WTC11 (cell line): ENCODE data around the gene ZNHIT3. TPM values are rescaled to one million over a fixed set of nuclear protein-coding genes. Genes with fewer than 3 reads are reported as not detected.

Experiments
- ATAC-seq: fragments of 200-7000 bp; cut with Tn5 transposase; 2 replicates; pipeline ENCODE4 v1.10.0; 2021; ENCODE audit warnings: mild to moderate bottlenecking, moderate library complexity
- CTCF ChIA-PET: fragments of 300-600 bp; sonication (Branson Sonifier 250); formaldehyde crosslinking; loops from one replicate; lab custom pipeline; 2021; ENCODE audit warnings: antibody characterized with exemption; lab: Charles Lee
- POLR2A ChIA-PET: fragments of 350-600 bp; sonication (Branson Sonifier 250); formaldehyde crosslinking; loops from one replicate; lab custom pipeline; 2021; ENCODE audit warnings: antibody characterized with exemption; lab: Charles Lee
- DNase-seq: peaks from one replicate; pipeline ENCODE4 v3.0.0; 2021; ENCODE audit warnings: low spot score
- H3K27ac Mint-ChIP-seq: 2 replicates; pipeline ENCODE4 v1.8.0; 2021; ENCODE audit warnings: mixed read lengths
- H3K27me3 Mint-ChIP-seq: 2 replicates; pipeline ENCODE4 v1.8.0; 2021; ENCODE audit warnings: low read depth, mild to moderate bottlenecking, moderate library complexity, mixed read lengths
- H3K36me3 Mint-ChIP-seq: 2 replicates; pipeline ENCODE4 v1.8.0; 2021; ENCODE audit warnings: mixed read lengths
- H3K4me1 Mint-ChIP-seq: 2 replicates; pipeline ENCODE4 v1.8.0; 2022; ENCODE audit warnings: mixed read lengths
- H3K4me3 Mint-ChIP-seq: 2 replicates; pipeline ENCODE4 v1.8.0; 2021; ENCODE audit warnings: mild to moderate bottlenecking, moderate library complexity, mixed read lengths
- H3K9me3 Mint-ChIP-seq: 2 replicates; pipeline ENCODE4 v1.8.0; 2021; ENCODE audit warnings: mixed read lengths
- ARID4B ChIP-seq: sonication (generic); formaldehyde crosslinking; IDR thresholded peaks from 2 replicates; pipeline ENCODE4 v1.8.0; 2023; ENCODE audit warnings: missing genetic modification reagents, mild to moderate bottlenecking, borderline replicate concordance
- ELF4 ChIP-seq: sonication (generic); formaldehyde crosslinking; IDR thresholded peaks from 2 replicates; pipeline ENCODE4 v1.8.1; 2022; ENCODE audit warnings: low read depth, mild to moderate bottlenecking, moderate library complexity, missing genetic modification reagents
- FOXJ3 ChIP-seq: sonication (generic); formaldehyde crosslinking; IDR thresholded peaks from 2 replicates; pipeline ENCODE4 v1.9.0; 2021; ENCODE audit warnings: missing genetic modification reagents, mild to moderate bottlenecking, borderline replicate concordance
- FOXK1 ChIP-seq: sonication (generic); formaldehyde crosslinking; IDR thresholded peaks from 2 replicates; pipeline ENCODE4 v1.8.0; 2022; ENCODE audit warnings: mild to moderate bottlenecking, moderate library complexity, missing genetic modification reagents
- GRHL2 ChIP-seq: fragments of 250-450 bp; sonication (Bioruptor Pico); IDR thresholded peaks from 2 replicates; pipeline ENCODE4 v1.8.0; 2022; ENCODE audit warnings: mild to moderate bottlenecking, moderate library complexity; ENCODE audit not compliant: insufficient replicate concordance, severe bottlenecking
- HMGA2 ChIP-seq: fragments of 250-450 bp; sonication (Bioruptor Pico); IDR thresholded peaks from 2 replicates; pipeline ENCODE4 v1.4.0; 2021; ENCODE audit warnings: mild to moderate bottlenecking, moderate library complexity
- JUN ChIP-seq: sonication (generic); formaldehyde crosslinking; IDR thresholded peaks from 2 replicates; pipeline ENCODE4 v1.8.0; 2023; ENCODE audit warnings: mild to moderate bottlenecking, missing genetic modification reagents
- KAT7 ChIP-seq: sonication (generic); formaldehyde crosslinking; IDR thresholded peaks from 2 replicates; pipeline ENCODE4 v1.8.1; 2023; ENCODE audit warnings: missing genetic modification reagents, mild to moderate bottlenecking, borderline replicate concordance
- MYBL2 ChIP-seq: sonication (generic); formaldehyde crosslinking; IDR thresholded peaks from 2 replicates; pipeline ENCODE4 v1.8.1; 2023; ENCODE audit warnings: mild to moderate bottlenecking, moderate library complexity, missing genetic modification reagents
- RELA ChIP-seq: sonication (generic); formaldehyde crosslinking; IDR thresholded peaks from 2 replicates; pipeline ENCODE4 v1.8.1; 2022; ENCODE audit warnings: missing genetic modification reagents, mild to moderate bottlenecking, borderline replicate concordance
- ZBTB21 ChIP-seq: sonication (generic); formaldehyde crosslinking; IDR thresholded peaks from 2 replicates; pipeline ENCODE4 v1.8.1; 2023; ENCODE audit warnings: mild to moderate bottlenecking, missing genetic modification reagents, borderline replicate concordance
- ZNF219 ChIP-seq: sonication (generic); formaldehyde crosslinking; IDR thresholded peaks from 2 replicates; pipeline ENCODE4 v1.8.0; 2023; ENCODE audit warnings: missing genetic modification reagents, mild to moderate bottlenecking, borderline replicate concordance
- ZNF263 ChIP-seq: sonication (generic); formaldehyde crosslinking; IDR thresholded peaks from 2 replicates; pipeline ENCODE4 v1.8.1; 2022; ENCODE audit warnings: low read depth, mild to moderate bottlenecking, moderate library complexity, missing genetic modification reagents
- ZNF396 ChIP-seq: fragments of 250-450 bp; sonication (Bioruptor Pico); IDR thresholded peaks from 2 replicates; pipeline ENCODE4 v1.8.0; 2021; ENCODE audit warnings: mild to moderate bottlenecking, moderate library complexity, borderline replicate concordance
- ZNF423 ChIP-seq: fragments of 250-450 bp; sonication (Bioruptor Pico); IDR thresholded peaks from 2 replicates; pipeline ENCODE4 v2.1.2; 2022; ENCODE audit warnings: mild to moderate bottlenecking, moderate library complexity
- ZNF671 ChIP-seq: fragments of 250-450 bp; sonication (Bioruptor Pico); IDR thresholded peaks from 2 replicates; pipeline ENCODE4 v1.8.0; 2021; ENCODE audit warnings: mild to moderate bottlenecking
- total RNA-seq: library from RNA; stranded (reverse); gene quantifications from 3 replicates; pipeline ENCODE4 v1.2.3, GENCODE V29; 2021
- TF ChIP-seq, protein P1 (sequence below): sonication (generic); formaldehyde crosslinking; IDR thresholded peaks from 2 replicates; pipeline ENCODE4 v1.8.0; 2022; ENCODE audit warnings: mild to moderate bottlenecking, missing genetic modification reagents
- TF ChIP-seq, protein P2 (sequence below): sonication (generic); formaldehyde crosslinking; IDR thresholded peaks from 2 replicates; pipeline ENCODE4 v1.8.1; 2022; ENCODE audit warnings: low read depth, missing genetic modification reagents, borderline replicate concordance
- TF ChIP-seq, protein P3 (sequence below): sonication (generic); formaldehyde crosslinking; IDR thresholded peaks from 2 replicates; pipeline ENCODE4 v1.8.1; 2023; ENCODE audit warnings: mild to moderate bottlenecking, missing genetic modification reagents

ZNHIT3 gene
- total RNA-seq, 1 experiment from 2014 or later: 47.0 TPM

- CTCF ChIA-PET: interaction anchor here (2.9 kb wide), 1 partner anchor 18 kb away, joined by 12 read pairs; the partner anchor contains the start of genes MYO19 and PIGW
- POLR2A ChIA-PET: interaction anchor here (1.1 kb wide), 1 partner anchor 14 kb away, joined by 5 read pairs; no protein-coding TSS in a partner anchor
- TF ChIP-seq JUN (CRISPR knock-in tag) (no peak), KAT7 (CRISPR knock-in tag) (no peak), ZNF396 (no peak), ZNF219 (CRISPR knock-in tag) (no peak), ARID4B (CRISPR knock-in tag) (no peak), ZNF671 (CRISPR knock-in tag) (no peak), FOXK1 (CRISPR knock-in tag) (no peak), ZNF423 (no peak), GRHL2 (CRISPR knock-in tag) (no peak), ELF4 (CRISPR knock-in tag) (no peak), ZNF263 (CRISPR knock-in tag) (no peak), RELA (CRISPR knock-in tag) (no peak), FOXJ3 (CRISPR knock-in tag) (no peak), MYBL2 (CRISPR knock-in tag) (no peak), HMGA2 (CRISPR knock-in tag) (no peak), ZBTB21 (CRISPR knock-in tag) (no peak)
- TF ChIP-seq, protein P1, sequence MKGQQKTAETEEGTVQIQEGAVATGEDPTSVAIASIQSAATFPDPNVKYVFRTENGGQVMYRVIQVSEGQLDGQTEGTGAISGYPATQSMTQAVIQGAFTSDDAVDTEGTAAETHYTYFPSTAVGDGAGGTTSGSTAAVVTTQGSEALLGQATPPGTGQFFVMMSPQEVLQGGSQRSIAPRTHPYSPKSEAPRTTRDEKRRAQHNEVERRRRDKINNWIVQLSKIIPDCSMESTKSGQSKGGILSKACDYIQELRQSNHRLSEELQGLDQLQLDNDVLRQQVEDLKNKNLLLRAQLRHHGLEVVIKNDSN (CRISPR knock-in tag): no peak
- TF ChIP-seq, protein P2, sequence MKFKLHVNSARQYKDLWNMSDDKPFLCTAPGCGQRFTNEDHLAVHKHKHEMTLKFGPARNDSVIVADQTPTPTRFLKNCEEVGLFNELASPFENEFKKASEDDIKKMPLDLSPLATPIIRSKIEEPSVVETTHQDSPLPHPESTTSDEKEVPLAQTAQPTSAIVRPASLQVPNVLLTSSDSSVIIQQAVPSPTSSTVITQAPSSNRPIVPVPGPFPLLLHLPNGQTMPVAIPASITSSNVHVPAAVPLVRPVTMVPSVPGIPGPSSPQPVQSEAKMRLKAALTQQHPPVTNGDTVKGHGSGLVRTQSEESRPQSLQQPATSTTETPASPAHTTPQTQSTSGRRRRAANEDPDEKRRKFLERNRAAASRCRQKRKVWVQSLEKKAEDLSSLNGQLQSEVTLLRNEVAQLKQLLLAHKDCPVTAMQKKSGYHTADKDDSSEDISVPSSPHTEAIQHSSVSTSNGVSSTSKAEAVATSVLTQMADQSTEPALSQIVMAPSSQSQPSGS: no peak
- TF ChIP-seq, protein P3, sequence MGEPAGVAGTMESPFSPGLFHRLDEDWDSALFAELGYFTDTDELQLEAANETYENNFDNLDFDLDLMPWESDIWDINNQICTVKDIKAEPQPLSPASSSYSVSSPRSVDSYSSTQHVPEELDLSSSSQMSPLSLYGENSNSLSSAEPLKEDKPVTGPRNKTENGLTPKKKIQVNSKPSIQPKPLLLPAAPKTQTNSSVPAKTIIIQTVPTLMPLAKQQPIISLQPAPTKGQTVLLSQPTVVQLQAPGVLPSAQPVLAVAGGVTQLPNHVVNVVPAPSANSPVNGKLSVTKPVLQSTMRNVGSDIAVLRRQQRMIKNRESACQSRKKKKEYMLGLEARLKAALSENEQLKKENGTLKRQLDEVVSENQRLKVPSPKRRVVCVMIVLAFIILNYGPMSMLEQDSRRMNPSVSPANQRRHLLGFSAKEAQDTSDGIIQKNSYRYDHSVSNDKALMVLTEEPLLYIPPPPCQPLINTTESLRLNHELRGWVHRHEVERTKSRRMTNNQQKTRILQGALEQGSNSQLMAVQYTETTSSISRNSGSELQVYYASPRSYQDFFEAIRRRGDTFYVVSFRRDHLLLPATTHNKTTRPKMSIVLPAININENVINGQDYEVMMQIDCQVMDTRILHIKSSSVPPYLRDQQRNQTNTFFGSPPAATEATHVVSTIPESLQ (CRISPR knock-in tag): no peak
- TF ChIP-seq, all 79 proteins: peak for 0
- no peaks in the 10 kb centered on the region for H3K9me3 Mint-ChIP-seq
- no peaks in the 10 kb centered on the region for H3K4me1 Mint-ChIP-seq
- no peak overlapping the region for H3K27ac Mint-ChIP-seq
- no peaks in the 10 kb centered on the region for H3K27me3 Mint-ChIP-seq
- DNase-seq: no peak
- H3K4me3 Mint-ChIP-seq: no peak overlapping the region
- peaks cover 74% of the 10 kb centered on the region for H3K36me3 Mint-ChIP-seq
- ATAC-seq: no peak
These were observed 29.4 kb downstream of the ZNHIT3 start for GRCh38 chr17:36515837-36516236.
